ENCODE measurements around the gene RASAL3. TPM values are rescaled to one million over a fixed set of nuclear protein-coding genes. Genes with fewer than 3 reads are reported as not detected.
"Not testable (repeated sequence)": the region's sequence is repeated elsewhere in the genome, so short reads cannot be mapped to it uniquely, and the experiment has no call there.

The RASAL3 gene
- total RNA-seq, 1 donor from 2014 or later, result not detected

- H3K4me1 Mint-ChIP-seq (ENCODE audit: unreplicated experiment), result no peaks in the 10 kb centered on the region
- H3K27me3 Mint-ChIP-seq, result no peaks in the 10 kb centered on the region
- H3K27ac Mint-ChIP-seq, result no peak overlapping the region
- no peak for DNase-seq (ENCODE audit: extremely low spot score, unreplicated experiment)
- no peaks in the 10 kb centered on the region for H3K9me3 Mint-ChIP-seq
- no peak for TF ChIP-seq CTCF (conservative IDR thresholded peaks at IDR 0.05)
- H3K4me3 Mint-ChIP-seq, result no peak overlapping the region
- no peaks in the 10 kb centered on the region for H3K36me3 Mint-ChIP-seq
Observed at GRCh38 chr19:15495151-15495550, 30.8 kb upstream of the RASAL3 start.

GRCh38 chr19:15488489-15489226, 24.3 kb upstream of the RASAL3 start:
- Mint-ChIP-seq H3K4me3 (no peak overlapping the region), H3K36me3 (no peaks in the 10 kb centered on the region), H3K4me1 (ENCODE audit: unreplicated experiment) (no peaks in the 10 kb centered on the region), H3K27me3 (no peaks in the 10 kb centered on the region), H3K27ac (no peak overlapping the region), H3K9me3 (no peaks in the 10 kb centered on the region)
- no peak for DNase-seq (ENCODE audit: extremely low spot score, unreplicated experiment)
- no peak for TF ChIP-seq CTCF (conservative IDR thresholded peaks at IDR 0.05)

- Mint-ChIP-seq H3K9me3 (peaks cover 3% of the 10 kb centered on the region), H3K36me3 (no peaks in the 10 kb centered on the region), H3K4me3 (no peak overlapping the region), H3K27ac (no peak overlapping the region), H3K4me1 (ENCODE audit: unreplicated experiment) (no peaks in the 10 kb centered on the region), H3K27me3 (no peaks in the 10 kb centered on the region)
- no peak for TF ChIP-seq CTCF (conservative IDR thresholded peaks at IDR 0.05)
- no peak for DNase-seq (ENCODE audit: extremely low spot score, unreplicated experiment)
Observed at GRCh38 chr19:15487038-15487437, 22.7 kb upstream of the RASAL3 start.

- not testable (repeated sequence) for H3K4me3 Mint-ChIP-seq; DNase-seq (ENCODE audit: extremely low spot score, unreplicated experiment); H3K27me3 Mint-ChIP-seq; H3K9me3 Mint-ChIP-seq; H3K4me1 Mint-ChIP-seq (ENCODE audit: unreplicated experiment); H3K27ac Mint-ChIP-seq; H3K36me3 Mint-ChIP-seq
Observed at GRCh38 chr19:15485768-15486167, 21.4 kb upstream of the RASAL3 start.

- not testable (repeated sequence) for H3K4me3 Mint-ChIP-seq; DNase-seq (ENCODE audit: extremely low spot score, unreplicated experiment); H3K27ac Mint-ChIP-seq; H3K4me1 Mint-ChIP-seq (ENCODE audit: unreplicated experiment); H3K9me3 Mint-ChIP-seq; H3K27me3 Mint-ChIP-seq; H3K36me3 Mint-ChIP-seq
Observed at GRCh38 chr19:15480996-15481395, 16.7 kb upstream of the RASAL3 start.

GRCh38 chr19:15479391-15480345, 15.3 kb upstream of the RASAL3 start, which contains the start of gene PGLYRP2:
Gene PGLYRP2, minus strand, starts transcription at chr19:15479501. Its CDS starts 130 bp downstream, at chr19:15479371.
- H3K27me3 Mint-ChIP-seq, result peaks cover 3% of the 10 kb centered on the region
- TF ChIP-seq CTCF (conservative IDR thresholded peaks at IDR 0.05), result no peak
- no peak within 1 kb of the TSS for H3K4me3 Mint-ChIP-seq
- no peaks in the 10 kb centered on the region for H3K4me1 Mint-ChIP-seq (ENCODE audit: unreplicated experiment)
- no peaks in the 10 kb centered on the region for H3K36me3 Mint-ChIP-seq
- H3K27ac Mint-ChIP-seq, result no peak within 1 kb of the TSS
- H3K9me3 Mint-ChIP-seq, result peaks cover 5% of the 10 kb centered on the region
- no peak for DNase-seq (ENCODE audit: extremely low spot score, unreplicated experiment)
